Stimulated activated CD4-positive, alpha-beta T cell treated with anti-CD3 and anti-CD28 coated beads, Interleukin-15, amount 100 ng/mL, for 1 hour (primary cell): ENCODE results near the gene FAM120AOS.

Experiments
- DNase-seq, 2 donors: peaks; one replicate each; pipeline ENCODE4 v3.0.0-alpha.2; 2020; ENCODE audit warnings: low read depth in 1 of 2, low spot score in 1 of 2

FAM120AOS gene

GRCh38 chr9:93453047-93453914 lies at the start of gene FAM120AOS:
TSS of gene FAM120AOS (minus strand) at chr9:93453581. CDS start at chr9:93452709, 872 bp downstream.
- DNase-seq, result peak; percentile 61 to 62

- no peak for DNase-seq
Observed at GRCh38 chr9:93501406-93501805, 48.0 kb upstream of the FAM120AOS start.

- DNase-seq, result no peak
Observed at GRCh38 chr9:93500571-93501298, 47.4 kb upstream of the FAM120AOS start.

GRCh38 chr9:93496285-93496684 lies 42.9 kb upstream of the FAM120AOS start:
- no peak for DNase-seq

- no peak for DNase-seq
Observed at GRCh38 chr9:93493949-93494348, 40.6 kb upstream of the FAM120AOS start.

GRCh38 chr9:93492327-93492726 lies 38.9 kb upstream of the FAM120AOS start:
- no peak for DNase-seq

- DNase-seq, result no peak
Observed at GRCh38 chr9:93491593-93492232, 38.3 kb upstream of the FAM120AOS start.

GRCh38 chr9:93488244-93488643 lies 34.9 kb upstream of the FAM120AOS start:
- DNase-seq, result no peak

GRCh38 chr9:93486268-93486667 lies 32.9 kb upstream of the FAM120AOS start:
- DNase-seq, result no peak

GRCh38 chr9:93483497-93483896 lies 30.1 kb upstream of the FAM120AOS start:
- no peak for DNase-seq

- no peak for DNase-seq
Observed at GRCh38 chr9:93480728-93481324, 27.4 kb upstream of the FAM120AOS start.

GRCh38 chr9:93480262-93480661 lies 26.9 kb upstream of the FAM120AOS start:
- DNase-seq, result no peak

GRCh38 chr9:93479726-93480125 lies 26.3 kb upstream of the FAM120AOS start:
- no peak for DNase-seq

GRCh38 chr9:93477397-93477796 lies 24.0 kb upstream of the FAM120AOS start:
- no peak for DNase-seq

- no peak for DNase-seq
Observed at GRCh38 chr9:93476924-93477323, 23.5 kb upstream of the FAM120AOS start.

GRCh38 chr9:93475856-93476255 lies 22.5 kb upstream of the FAM120AOS start:
- DNase-seq, result no peak

GRCh38 chr9:93475108-93475507 lies 21.7 kb upstream of the FAM120AOS start:
- DNase-seq, result no peak

GRCh38 chr9:93473411-93473810 lies 20.0 kb upstream of the FAM120AOS start:
- DNase-seq, result no peak

- DNase-seq, result no peak
Observed at GRCh38 chr9:93471124-93471523, 17.7 kb upstream of the FAM120AOS start.

- DNase-seq, result no peak
Observed at GRCh38 chr9:93470391-93470790, 17.0 kb upstream of the FAM120AOS start.

- no peak for DNase-seq
Observed at GRCh38 chr9:93468763-93469456, 15.5 kb upstream of the FAM120AOS start.
